Daoy (cell line): ENCODE data around the gene DGAT2. TPM values are rescaled to one million over a fixed set of nuclear protein-coding genes. Genes with fewer than 3 reads are reported as not detected.
"Not testable (repeated sequence)": the region's sequence is repeated elsewhere in the genome, so short reads cannot be mapped to it uniquely, and the experiment has no call there.

ENCODE experiments used
- DNase-seq: peaks from one replicate; pipeline ENCODE4 v3.0.0-alpha.2; 2015; ENCODE audit warnings: low read depth
- total RNA-seq: library from RNA; depleted of rRNA; stranded (reverse); fragments of >200 nt; shearing (Covaris generic); gene quantifications from 2 replicates; pipeline ENCODE4 v1.2.3, GENCODE V29; 2014

Gene DGAT2
- total RNA-seq, 1 experiment from 2014 or later: 19.3 TPM

- DNase-seq: not testable (repeated sequence)
Measured at GRCh38 chr11:75754933-75755332, 13.6 kb upstream of the DGAT2 start.

GRCh38 chr11:75757651-75758050, 10.9 kb upstream of the DGAT2 start:
- DNase-seq: no peak

- no peak for DNase-seq
Measured at GRCh38 chr11:75759832-75760231, 8.7 kb upstream of the DGAT2 start.

GRCh38 chr11:75760243-75760642, 8.3 kb upstream of the DGAT2 start:
- DNase-seq: no peak

GRCh38 chr11:75760710-75761493, 7.7 kb upstream of the DGAT2 start:
- peak; percentile 37 for DNase-seq

- DNase-seq: no peak
Measured at GRCh38 chr11:75762158-75762557, 6.4 kb upstream of the DGAT2 start.

- DNase-seq: no peak
Measured at GRCh38 chr11:75762885-75763284, 5.7 kb upstream of the DGAT2 start.

GRCh38 chr11:75763846-75764245, 4.7 kb upstream of the DGAT2 start:
- DNase-seq: no peak

- DNase-seq: no peak
Measured at GRCh38 chr11:75765116-75765515, 3.5 kb upstream of the DGAT2 start.

GRCh38 chr11:75766443-75767227, 1.9 kb upstream of the DGAT2 start:
- DNase-seq: no peak

GRCh38 chr11:75767228-75767572, 1.4 kb upstream of the DGAT2 start:
- no peak for DNase-seq

GRCh38 chr11:75767793-75768111, 826 bp upstream of the DGAT2 start:
- no peak for DNase-seq

- no peak for DNase-seq
Measured at GRCh38 chr11:75768909-75769771, 562 bp downstream of the DGAT2 start.

- no peak for DNase-seq
Measured at GRCh38 chr11:75770102-75770501, 1.5 kb downstream of the DGAT2 start.

GRCh38 chr11:75771646-75772410, 3.2 kb downstream of the DGAT2 start:
- DNase-seq: peak; percentile 79

- DNase-seq: no peak
Measured at GRCh38 chr11:75773595-75774353, 5.2 kb downstream of the DGAT2 start.

- no peak for DNase-seq
Measured at GRCh38 chr11:75775056-75775455, 6.5 kb downstream of the DGAT2 start.

- no peak for DNase-seq
Measured at GRCh38 chr11:75776546-75776945, 8.0 kb downstream of the DGAT2 start.

- peak; percentile 25 for DNase-seq
Measured at GRCh38 chr11:75777461-75778110, 9.0 kb downstream of the DGAT2 start.

GRCh38 chr11:75778962-75779361, 10.4 kb downstream of the DGAT2 start:
- no peak for DNase-seq
